GM15510 (cell line): ENCODE measurements around the gene TDRD10.

Source experiments
- POLR2A ChIP-seq: IDR thresholded peaks from 3 replicates; pipeline ENCODE4 v1.6.1; 2011; ENCODE audit warnings: borderline replicate concordance; ENCODE audit not compliant: insufficient read length; ENCODE audit errors: extremely low read depth

The TDRD10 gene

GRCh38 chr1:154490317-154490716 is 11.7 kb upstream of the TDRD10 start:
- no peak for TF ChIP-seq POLR2A

- no peak for TF ChIP-seq POLR2A
Observed at GRCh38 chr1:154492115-154492514, 9.9 kb upstream of the TDRD10 start.

- no peak for TF ChIP-seq POLR2A
Observed at GRCh38 chr1:154493276-154493675, 8.7 kb upstream of the TDRD10 start.

- no peak for TF ChIP-seq POLR2A
Observed at GRCh38 chr1:154495496-154496273, 6.3 kb upstream of the TDRD10 start.

GRCh38 chr1:154496383-154496782 is 5.6 kb upstream of the TDRD10 start:
- TF ChIP-seq POLR2A, result no peak

- TF ChIP-seq POLR2A, result no peak
Observed at GRCh38 chr1:154497026-154497806, 4.8 kb upstream of the TDRD10 start.

- no peak for TF ChIP-seq POLR2A
Observed at GRCh38 chr1:154499446-154499845, 2.6 kb upstream of the TDRD10 start.

GRCh38 chr1:154500533-154500932 is 1.5 kb upstream of the TDRD10 start:
- TF ChIP-seq POLR2A, result no peak

- TF ChIP-seq POLR2A, result no peak
Observed at GRCh38 chr1:154501423-154502065, 475 bp upstream of the TDRD10 start.

- TF ChIP-seq POLR2A, result no peak
Observed at GRCh38 chr1:154502744-154503115, 711 bp downstream of the TDRD10 start.

- no peak for TF ChIP-seq POLR2A
Observed at GRCh38 chr1:154503898-154504297, 1.9 kb downstream of the TDRD10 start.

GRCh38 chr1:154512760-154513159 is 10.7 kb downstream of the TDRD10 start:
- no peak for TF ChIP-seq POLR2A

GRCh38 chr1:154514066-154514553 is 12.1 kb downstream of the TDRD10 start:
- no peak for TF ChIP-seq POLR2A

GRCh38 chr1:154517661-154518060 is 15.6 kb downstream of the TDRD10 start:
- TF ChIP-seq POLR2A, result no peak

GRCh38 chr1:154519591-154519991 is 17.6 kb downstream of the TDRD10 start:
- TF ChIP-seq POLR2A, result no peak
